ENCODE data around the gene NAA50. TPM values are rescaled to one million over a fixed set of nuclear protein-coding genes. Genes with fewer than 3 reads are reported as not detected.
A peak's percentile ranks its signal among the peaks of the same experiment; 100 is the strongest.

Gene NAA50
- 100 to 1,000 TPM; 127 to 172 (median 147) TPM for total RNA-seq

GRCh38 chr3:113745756-113746547 lies at the start of gene NAA50:
NAA50 (minus strand) TSS chr3:113746249; CDS start chr3:113745949, 300 bp downstream.
- Histone ChIP-seq H3K9me3 (no peaks in the 10 kb centered on the region), H3K4me1 (peaks cover 12 to 71% (median 18%) of the 10 kb centered on the region in 3 donors), H3K27ac (peak within 1 kb of the TSS; percentile 90 to 97 (median 96)), H3K4me3 (peak within 1 kb of the TSS; percentile 79 to 83), H3K27me3 (no peaks in the 10 kb centered on the region), H3K36me3 (no peaks in the 10 kb centered on the region)
- 0% methylated on average over 13 to 15 of the region's 72 CpGs for WGBS, 2 donors (ENCODE audit: low coverage in 1 of 2)
- peak; percentile 95 for ATAC-seq
- TF ChIP-seq POLR2A (IDR thresholded peaks at IDR 0.05), result peak; percentile 81 to 84
- peak; percentile 85 for TF ChIP-seq POLR2AphosphoS5 (IDR thresholded peaks at IDR 0.05)
- no peak for TF ChIP-seq EP300 (IDR thresholded peaks at IDR 0.05)
- TF ChIP-seq, protein P1, sequence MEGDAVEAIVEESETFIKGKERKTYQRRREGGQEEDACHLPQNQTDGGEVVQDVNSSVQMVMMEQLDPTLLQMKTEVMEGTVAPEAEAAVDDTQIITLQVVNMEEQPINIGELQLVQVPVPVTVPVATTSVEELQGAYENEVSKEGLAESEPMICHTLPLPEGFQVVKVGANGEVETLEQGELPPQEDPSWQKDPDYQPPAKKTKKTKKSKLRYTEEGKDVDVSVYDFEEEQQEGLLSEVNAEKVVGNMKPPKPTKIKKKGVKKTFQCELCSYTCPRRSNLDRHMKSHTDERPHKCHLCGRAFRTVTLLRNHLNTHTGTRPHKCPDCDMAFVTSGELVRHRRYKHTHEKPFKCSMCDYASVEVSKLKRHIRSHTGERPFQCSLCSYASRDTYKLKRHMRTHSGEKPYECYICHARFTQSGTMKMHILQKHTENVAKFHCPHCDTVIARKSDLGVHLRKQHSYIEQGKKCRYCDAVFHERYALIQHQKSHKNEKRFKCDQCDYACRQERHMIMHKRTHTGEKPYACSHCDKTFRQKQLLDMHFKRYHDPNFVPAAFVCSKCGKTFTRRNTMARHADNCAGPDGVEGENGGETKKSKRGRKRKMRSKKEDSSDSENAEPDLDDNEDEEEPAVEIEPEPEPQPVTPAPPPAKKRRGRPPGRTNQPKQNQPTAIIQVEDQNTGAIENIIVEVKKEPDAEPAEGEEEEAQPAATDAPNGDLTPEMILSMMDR (IDR thresholded peaks at IDR 0.05), result peak in 2 of 4 experiments; percentile 2 to 15

GRCh38 chr3:113795693-113796092 lies 49.6 kb upstream of the NAA50 start:
- Histone ChIP-seq H3K4me1 (no peaks in the 10 kb centered on the region), H3K27ac (no peak overlapping the region), H3K36me3 (peaks cover 0 to 90% of the 10 kb centered on the region in 2 donors), H3K9me3 (no peaks in the 10 kb centered on the region), H3K27me3 (no peaks in the 10 kb centered on the region), H3K4me3 (no peak overlapping the region)
- 73 to 76% methylated on average over 4 of the region's 4 CpGs for WGBS, 2 donors (ENCODE audit: low coverage in 1 of 2)
- TF ChIP-seq, protein P1 (IDR thresholded peaks at IDR 0.05), result no peak
- TF ChIP-seq POLR2AphosphoS5 (IDR thresholded peaks at IDR 0.05) (no peak), EP300 (IDR thresholded peaks at IDR 0.05) (no peak), POLR2A (IDR thresholded peaks at IDR 0.05) (no peak)
- no peak for ATAC-seq

- peaks cover 0 to 90% of the 10 kb centered on the region in 2 donors for H3K36me3 ChIP-seq
- 85 to 97% methylated on average over 4 of the region's 4 CpGs for WGBS, 2 donors (ENCODE audit: low coverage in 1 of 2)
- no peak for ATAC-seq
- H3K4me1 ChIP-seq, result no peaks in the 10 kb centered on the region
- H3K4me3 ChIP-seq, result no peak overlapping the region
- no peak overlapping the region for H3K27ac ChIP-seq
- no peaks in the 10 kb centered on the region for H3K27me3 ChIP-seq
- no peaks in the 10 kb centered on the region for H3K9me3 ChIP-seq
- no peak for TF ChIP-seq POLR2AphosphoS5 (IDR thresholded peaks at IDR 0.05)
- no peak for TF ChIP-seq EP300 (IDR thresholded peaks at IDR 0.05)
- TF ChIP-seq, protein P1 (IDR thresholded peaks at IDR 0.05), result no peak
- no peak for TF ChIP-seq POLR2A (IDR thresholded peaks at IDR 0.05)
These were observed 48.5 kb upstream of the NAA50 start for GRCh38 chr3:113794526-113794925.

- peaks cover 0 to 90% of the 10 kb centered on the region in 2 donors for H3K36me3 ChIP-seq
- no peak overlapping the region for H3K4me3 ChIP-seq
- no peaks in the 10 kb centered on the region for H3K4me1 ChIP-seq
- H3K27ac ChIP-seq, result no peak overlapping the region
- no peak for TF ChIP-seq POLR2A (IDR thresholded peaks at IDR 0.05)
- no peak for ATAC-seq
- H3K9me3 ChIP-seq, result no peaks in the 10 kb centered on the region
- H3K27me3 ChIP-seq, result no peaks in the 10 kb centered on the region
These were observed 45.3 kb upstream of the NAA50 start for GRCh38 chr3:113791381-113791780.

DNA sequence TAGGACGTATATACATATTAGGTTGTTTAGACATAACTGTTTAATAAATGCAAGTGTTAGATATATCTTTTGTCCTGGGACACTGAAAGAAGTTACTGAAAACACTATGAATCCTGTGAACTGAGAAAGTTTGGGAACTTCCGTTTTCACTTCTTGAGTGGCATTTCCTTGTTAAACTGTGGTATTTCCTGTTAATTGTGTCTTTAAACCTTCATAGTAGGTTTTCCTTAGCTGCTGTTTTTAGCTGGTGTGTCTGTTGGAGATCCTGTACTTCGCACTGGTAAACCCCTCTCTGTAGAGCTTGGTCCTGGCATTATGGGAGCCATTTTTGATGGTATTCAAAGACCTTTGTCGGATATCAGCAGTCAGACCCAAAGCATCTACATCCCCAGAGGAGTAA lies 37.9 kb upstream of the NAA50 start:
- peaks cover 0 to 5% (median 0%) of the 10 kb centered on the region in 3 donors for H3K4me1 ChIP-seq
- H3K9me3 ChIP-seq, result no peaks in the 10 kb centered on the region
- H3K36me3 ChIP-seq, result peaks cover 0 to 52% of the 10 kb centered on the region in 2 donors
- peak overlapping the region in 2 of 4 donors; percentile 15 to 22 for H3K27ac ChIP-seq
- TF ChIP-seq EP300 (IDR thresholded peaks at IDR 0.05) (no peak), POLR2A (IDR thresholded peaks at IDR 0.05) (no peak), POLR2AphosphoS5 (IDR thresholded peaks at IDR 0.05) (no peak)
- TF ChIP-seq, protein P1 (IDR thresholded peaks at IDR 0.05), result no peak
- WGBS, 2 donors (ENCODE audit: low coverage in 1 of 2), result 62 to 63% methylated on average over 3 to 4 of the region's 4 CpGs
- H3K27me3 ChIP-seq, result no peaks in the 10 kb centered on the region
- H3K4me3 ChIP-seq, result no peak overlapping the region
- no peak for ATAC-seq
